A673 (cell line): ENCODE measurements around the gene YOD1. TPM values are rescaled to one million over a fixed set of nuclear protein-coding genes. Genes with fewer than 3 reads are reported as not detected.

Source experiments
- BruUV-seq: library from RNA; stranded (reverse); fragments of 400-500 nt; replicated peaks from 2 replicates; lab custom pipeline; 2021; lab: Mats Ljungman, UMichigan
- CTCF ChIA-PET: fragments of 300-600 bp; sonication (Branson Sonifier 250); formaldehyde crosslinking; loops from one replicate; lab custom pipeline; 2022; ENCODE audit warnings: antibody characterized with exemption; lab: Charles Lee
- POLR2A ChIA-PET: fragments of 300-600 bp; sonication (Branson Sonifier 250); formaldehyde crosslinking; loops from one replicate; lab custom pipeline; 2022; ENCODE audit warnings: antibody characterized with exemption; ENCODE audit not compliant: low non-redundant PET; lab: Charles Lee
- DNase-seq: peaks from one replicate; pipeline ENCODE4 v3.0.0-alpha.2; 2015; ENCODE audit warnings: low spot score
- H3K27ac ChIP-seq: fragments of 200-600 bp; sonication (generic); 2 replicates; pipeline ENCODE4 v1.5.1; 2016; ENCODE audit warnings: mixed run types, low read depth, mild to moderate bottlenecking, mixed read lengths, antibody characterized with exemption, low read length; ENCODE audit not compliant: poor library complexity, severe bottlenecking
- H3K27me3 ChIP-seq: fragments of 200-600 bp; sonication (generic); replicated peaks from 2 replicates; pipeline ENCODE4 v1.6.1; 2017; ENCODE audit warnings: mixed run types, low read depth, mild to moderate bottlenecking, mixed read lengths, antibody characterized with exemption, low read length; ENCODE audit not compliant: insufficient read depth, poor library complexity
- H3K36me3 ChIP-seq: fragments of 200-600 bp; sonication (generic); 2 replicates; pipeline ENCODE4 v1.6.1; 2016; ENCODE audit warnings: mixed run types, mild to moderate bottlenecking, mixed read lengths, antibody characterized with exemption, low read length; ENCODE audit not compliant: insufficient read depth, poor library complexity, severe bottlenecking
- H3K4me1 ChIP-seq: fragments of 200-600 bp; sonication (generic); 2 replicates; pipeline ENCODE4 v1.6.1; 2017; ENCODE audit warnings: mixed run types, mild to moderate bottlenecking, mixed read lengths, antibody characterized with exemption, low read length; ENCODE audit not compliant: insufficient read depth, poor library complexity, severe bottlenecking
- H3K4me3 ChIP-seq: fragments of 200-600 bp; sonication (generic); 2 replicates; pipeline ENCODE4 v1.5.1; 2016; ENCODE audit warnings: low read depth, mixed run types, mild to moderate bottlenecking, mixed read lengths, low read length; ENCODE audit not compliant: poor library complexity, severe bottlenecking
- H3K9me3 ChIP-seq: fragments of 200-600 bp; sonication (generic); 2 replicates; pipeline ENCODE4 v1.6.1; 2016; ENCODE audit warnings: mixed run types, low read depth, mild to moderate bottlenecking, mixed read lengths, antibody characterized with exemption, low read length; ENCODE audit not compliant: poor library complexity, severe bottlenecking
- EZH2 ChIP-seq: fragments of 200-600 bp; sonication (generic); IDR thresholded peaks from 2 replicates; pipeline ENCODE4 v1.6.1; 2017; ENCODE audit warnings: borderline replicate concordance, low read depth, mild to moderate bottlenecking, mixed read lengths, antibody characterized with exemption, low read length; ENCODE audit not compliant: poor library complexity, severe bottlenecking
- intact Hi-C: fragments of 100-400 bp; cut with micrococcal nuclease; formaldehyde crosslinking; loops from one replicate; pipeline ENCODE4 v1.10.0; 2022; ENCODE audit not compliant: unreplicated experiment
- total RNA-seq: library from RNA; stranded (reverse); gene quantifications from 2 replicates; pipeline ENCODE4 v1.2.3, GENCODE V29; 2021
- TF ChIP-seq, protein P1 (sequence below): fragments of 300-800, 200-600 bp; sonication (generic); conservative IDR thresholded peaks from 2 replicates; pipeline ENCODE4 v1.5.1; 2017; ENCODE audit warnings: low read depth, mild to moderate bottlenecking, antibody characterized with exemption, low read length, moderate library complexity, mixed read lengths

Gene YOD1
- total RNA-seq, 1 experiment from 2014 or later = 12.6 TPM

DNA sequence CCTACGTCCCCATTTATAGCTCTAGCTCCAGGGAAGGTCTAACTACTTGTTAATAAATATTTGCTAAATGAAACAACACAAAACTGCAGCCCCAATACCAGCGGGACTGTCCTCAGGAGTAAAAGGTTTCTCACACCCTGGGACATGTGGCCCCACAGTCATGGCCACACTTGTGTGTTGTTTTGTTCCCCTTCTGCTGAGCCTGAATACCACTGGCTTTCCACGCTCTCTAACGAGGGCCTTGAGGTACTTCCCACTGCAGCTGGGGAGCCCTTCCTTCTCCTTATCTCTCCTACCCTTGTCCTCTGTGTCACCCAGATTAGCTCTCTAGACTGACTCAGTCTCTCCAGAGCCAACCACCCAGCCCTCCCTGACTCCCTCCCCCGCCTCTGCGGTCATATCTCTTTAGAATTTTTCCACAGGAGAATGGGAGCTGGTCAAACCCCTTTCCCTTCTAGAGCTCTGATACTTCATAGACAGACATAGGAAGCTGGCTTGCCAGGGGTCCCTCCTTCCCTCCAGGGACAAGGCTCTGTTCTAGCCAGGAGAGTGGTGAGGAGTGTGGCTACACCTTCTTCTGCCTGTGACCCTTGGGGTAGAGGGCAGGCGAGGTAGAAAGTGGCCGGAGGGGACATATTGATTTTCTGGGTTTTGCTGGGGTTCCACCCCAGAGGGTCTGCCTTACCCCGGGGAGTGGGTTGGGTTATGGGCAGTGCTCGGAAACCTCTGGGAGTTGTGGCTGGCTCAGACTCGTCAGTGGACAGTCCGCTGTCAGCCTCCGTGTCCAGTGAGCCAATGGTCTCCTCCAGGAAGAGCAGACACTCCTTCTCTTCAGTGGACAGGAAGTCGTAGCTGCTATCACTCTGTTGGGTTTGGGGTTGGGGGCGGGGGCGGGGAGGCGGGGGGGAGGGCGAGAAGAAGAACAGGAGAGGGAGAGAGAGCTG is 26.5 kb downstream of the YOD1 start:
- Histone ChIP-seq H3K4me3 (no peak overlapping the region), H3K27me3 (peaks cover 4% of the 10 kb centered on the region), H3K9me3 (no peaks in the 10 kb centered on the region), H3K36me3 (no peaks in the 10 kb centered on the region), H3K27ac (no peak overlapping the region), H3K4me1 (no peaks in the 10 kb centered on the region)
- TF ChIP-seq EZH2 = no peak
- TF ChIP-seq, protein P1, sequence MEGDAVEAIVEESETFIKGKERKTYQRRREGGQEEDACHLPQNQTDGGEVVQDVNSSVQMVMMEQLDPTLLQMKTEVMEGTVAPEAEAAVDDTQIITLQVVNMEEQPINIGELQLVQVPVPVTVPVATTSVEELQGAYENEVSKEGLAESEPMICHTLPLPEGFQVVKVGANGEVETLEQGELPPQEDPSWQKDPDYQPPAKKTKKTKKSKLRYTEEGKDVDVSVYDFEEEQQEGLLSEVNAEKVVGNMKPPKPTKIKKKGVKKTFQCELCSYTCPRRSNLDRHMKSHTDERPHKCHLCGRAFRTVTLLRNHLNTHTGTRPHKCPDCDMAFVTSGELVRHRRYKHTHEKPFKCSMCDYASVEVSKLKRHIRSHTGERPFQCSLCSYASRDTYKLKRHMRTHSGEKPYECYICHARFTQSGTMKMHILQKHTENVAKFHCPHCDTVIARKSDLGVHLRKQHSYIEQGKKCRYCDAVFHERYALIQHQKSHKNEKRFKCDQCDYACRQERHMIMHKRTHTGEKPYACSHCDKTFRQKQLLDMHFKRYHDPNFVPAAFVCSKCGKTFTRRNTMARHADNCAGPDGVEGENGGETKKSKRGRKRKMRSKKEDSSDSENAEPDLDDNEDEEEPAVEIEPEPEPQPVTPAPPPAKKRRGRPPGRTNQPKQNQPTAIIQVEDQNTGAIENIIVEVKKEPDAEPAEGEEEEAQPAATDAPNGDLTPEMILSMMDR = no peak
- DNase-seq = no peak
- CTCF ChIA-PET = no interaction called here
- no TSS peak for BruUV-seq
- POLR2A ChIA-PET = no interaction called here
- intact Hi-C loops = no loop called here

DNA sequence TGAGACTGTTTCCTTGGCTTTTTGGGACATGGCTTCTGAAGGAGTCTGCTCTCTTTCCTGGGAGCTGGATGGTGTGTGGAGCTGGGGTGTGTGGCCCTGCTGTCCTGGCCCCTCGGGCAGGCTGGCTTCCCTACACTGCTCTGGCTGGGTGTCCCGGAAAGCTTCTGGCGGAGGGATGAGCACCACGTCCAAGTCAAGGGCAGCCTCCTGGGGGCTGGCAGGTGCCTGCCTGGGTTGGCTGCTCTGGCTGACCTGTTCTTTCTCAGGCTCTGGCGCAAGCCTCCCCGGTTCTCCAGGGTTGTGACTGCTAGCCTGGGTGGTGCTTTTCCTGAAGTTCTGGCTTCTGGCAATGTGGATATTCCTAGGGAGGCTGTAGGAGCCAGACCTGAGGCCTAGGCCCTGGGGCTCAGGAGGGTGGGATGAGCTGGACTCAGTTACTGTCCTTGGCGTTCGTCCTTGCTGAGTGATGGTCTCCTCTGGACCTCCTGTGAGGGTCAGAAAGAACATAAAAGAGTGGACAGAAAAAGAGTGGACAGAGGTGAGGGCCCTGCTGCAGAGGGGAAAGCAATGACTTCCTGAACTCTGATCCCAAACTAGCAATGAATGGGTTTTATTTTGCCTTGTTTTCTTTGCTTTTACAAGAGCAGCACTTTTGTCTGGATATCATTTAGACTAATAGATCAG is 27.9 kb downstream of the YOD1 start:
- H3K36me3 ChIP-seq = no peaks in the 10 kb centered on the region
- CTCF ChIA-PET = no interaction called here
- H3K4me3 ChIP-seq = no peak overlapping the region
- no TSS peak for BruUV-seq
- no peak for DNase-seq
- TF ChIP-seq, protein P1 = no peak
- TF ChIP-seq EZH2 = no peak
- H3K27ac ChIP-seq = no peak overlapping the region
- no peaks in the 10 kb centered on the region for H3K4me1 ChIP-seq
- H3K9me3 ChIP-seq = no peaks in the 10 kb centered on the region
- POLR2A ChIA-PET = no interaction called here
- intact Hi-C loops = no loop called here
- no peaks in the 10 kb centered on the region for H3K27me3 ChIP-seq

DNA sequence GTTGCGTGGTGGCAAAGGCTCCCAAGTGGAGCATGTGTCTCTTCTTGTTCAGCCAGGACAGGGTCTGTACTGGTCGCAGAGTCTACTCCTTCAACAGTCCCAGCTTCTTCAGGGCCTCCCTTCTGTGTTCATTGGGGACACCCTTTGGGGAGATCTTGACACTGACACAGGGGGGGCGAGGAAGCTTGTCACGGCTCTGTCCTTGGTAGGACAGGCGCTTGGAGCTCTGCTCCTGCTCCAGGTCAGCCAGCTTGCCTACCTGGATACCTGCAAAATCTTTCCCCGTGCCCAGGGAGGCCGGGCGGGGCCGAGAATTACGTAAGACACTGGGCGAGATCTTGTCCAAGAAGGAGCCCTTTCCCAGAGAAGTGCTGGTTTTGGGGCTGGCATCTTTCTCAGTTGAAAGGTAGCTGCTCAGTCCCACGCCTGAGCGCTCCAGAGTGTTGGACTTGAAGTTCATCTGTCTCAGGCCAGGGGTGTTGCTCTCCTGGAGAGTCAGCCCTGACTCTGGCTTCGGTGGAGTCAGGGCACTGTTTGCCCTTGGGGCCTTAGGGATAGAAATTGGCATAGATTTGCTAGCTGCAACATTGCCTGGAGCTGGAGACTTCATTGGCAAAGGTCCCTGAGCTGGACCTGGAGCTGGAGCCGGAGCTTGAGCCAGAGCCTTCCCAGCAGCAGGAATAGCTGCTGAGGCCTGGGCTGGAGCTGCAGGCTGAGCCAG is 29.0 kb downstream of the YOD1 start:
- Histone ChIP-seq H3K27ac (no peak overlapping the region), H3K27me3 (no peaks in the 10 kb centered on the region), H3K4me3 (no peak overlapping the region), H3K9me3 (no peaks in the 10 kb centered on the region), H3K36me3 (no peaks in the 10 kb centered on the region), H3K4me1 (no peaks in the 10 kb centered on the region)
- no TSS peak for BruUV-seq
- TF ChIP-seq, protein P1 = no peak
- no peak for TF ChIP-seq EZH2
- POLR2A ChIA-PET = interaction anchor here (0.5 kb wide), 1 partner anchor 68 kb away, joined by 3 read pairs; no protein-coding TSS in a partner anchor
- no peak for DNase-seq
- intact Hi-C loops = no loop called here
- CTCF ChIA-PET = no interaction called here
